ENCODE measurements around the gene TBXA2R. TPM values are rescaled to one million over a fixed set of nuclear protein-coding genes. Genes with fewer than 3 reads are reported as not detected.

TBXA2R gene
- total RNA-seq, 1 donor from 2014 or later = 0.99 TPM

DNA sequence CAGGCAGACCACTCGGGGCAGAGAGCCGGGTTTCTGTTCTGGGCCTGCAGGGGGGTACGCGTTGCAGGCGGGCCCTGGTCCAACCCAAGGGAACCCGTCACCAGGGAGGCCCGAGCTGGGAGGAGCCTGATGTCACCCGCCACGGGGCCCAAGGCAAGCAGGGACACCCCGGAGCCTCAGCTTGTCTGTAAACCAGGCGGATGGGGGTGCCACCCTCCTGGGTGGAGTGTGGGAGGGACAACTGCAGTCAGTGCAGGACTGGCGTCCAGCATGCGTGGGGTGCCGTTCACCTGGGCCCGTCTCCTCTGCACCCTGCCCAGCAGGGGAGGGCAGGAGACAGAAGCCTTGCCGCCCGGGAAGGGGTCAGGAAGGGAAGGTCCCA lies 12.9 kb upstream of the TBXA2R start:
- no peak for DNase-seq (ENCODE audit: low read depth in 2 of 2)

DNA sequence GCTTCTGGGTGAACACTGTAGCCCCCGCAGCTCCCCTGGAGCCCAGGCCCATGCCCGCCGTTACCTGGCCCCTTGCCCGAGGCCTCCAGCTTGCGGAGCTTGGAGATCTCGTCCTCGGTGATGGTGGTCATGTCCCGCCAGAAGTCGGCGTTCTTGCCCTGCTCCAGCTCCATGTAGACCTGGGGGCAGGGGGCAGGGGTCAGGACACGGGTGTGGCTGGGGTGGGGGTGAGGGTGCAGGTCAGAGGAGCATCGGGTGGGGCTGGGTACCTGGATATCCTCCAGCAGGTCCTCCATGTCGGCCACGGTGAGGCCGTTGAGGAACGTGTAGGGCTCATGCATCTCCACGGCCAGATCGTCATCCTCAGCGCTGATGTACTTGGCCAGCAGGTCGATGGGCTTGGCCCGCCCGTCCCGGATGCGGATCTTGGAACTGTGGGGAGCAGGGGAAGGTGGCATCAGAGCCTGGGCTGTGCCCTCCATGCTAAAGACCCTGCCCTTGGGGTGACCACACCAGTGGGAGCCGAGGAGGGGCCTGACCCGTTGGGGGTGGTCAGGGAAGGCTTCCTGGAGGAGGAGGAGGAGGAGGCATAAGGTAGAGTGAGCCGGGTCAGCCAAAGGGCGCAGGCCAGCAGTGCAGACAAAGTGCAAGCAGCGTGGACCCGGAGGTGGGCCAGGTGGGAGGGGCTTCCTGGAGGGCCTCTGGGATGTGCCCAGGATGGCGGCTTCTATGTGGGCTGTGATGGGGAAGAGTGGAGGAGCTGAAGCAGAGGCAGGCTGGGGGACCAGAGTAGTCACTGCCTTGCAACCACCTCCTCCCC lies 12.3 kb upstream of the TBXA2R start:
- no peak for DNase-seq (ENCODE audit: low read depth in 2 of 2)

DNA sequence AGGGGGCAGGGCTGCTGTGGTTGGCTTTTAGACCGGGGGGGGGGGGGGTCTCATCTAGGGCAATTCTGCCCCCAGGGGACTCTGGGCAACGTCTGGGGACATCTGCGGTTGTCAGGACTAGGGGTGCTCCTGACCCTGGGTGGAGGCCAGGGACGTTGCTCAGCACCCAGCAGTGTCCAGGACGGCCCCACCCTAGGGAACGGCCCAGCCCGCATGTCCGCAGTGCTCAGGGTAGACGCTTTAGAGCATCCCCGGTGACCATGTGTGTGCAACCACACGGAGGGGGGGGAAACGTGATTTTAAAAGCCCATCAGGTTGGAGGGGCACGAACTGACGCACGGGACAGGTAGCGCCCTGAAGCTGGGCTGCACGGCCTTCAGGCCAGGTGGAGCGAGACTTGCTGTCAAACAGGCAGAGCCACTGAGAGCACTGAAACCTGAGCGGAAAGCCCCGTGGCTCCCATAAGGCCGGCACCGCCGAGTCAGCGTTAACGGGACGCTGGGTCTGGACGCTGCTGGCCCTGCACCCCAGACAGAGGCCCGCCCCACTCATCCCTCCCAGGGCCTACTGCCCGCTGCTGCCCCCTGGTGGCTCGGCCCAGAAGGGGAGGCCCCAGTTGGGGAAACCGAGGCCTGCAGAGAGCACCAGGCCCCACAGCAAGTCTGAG lies 11.6 kb upstream of the TBXA2R start:
- DNase-seq (ENCODE audit: low read depth in 2 of 2) = peak; percentile 58 to 77

DNA sequence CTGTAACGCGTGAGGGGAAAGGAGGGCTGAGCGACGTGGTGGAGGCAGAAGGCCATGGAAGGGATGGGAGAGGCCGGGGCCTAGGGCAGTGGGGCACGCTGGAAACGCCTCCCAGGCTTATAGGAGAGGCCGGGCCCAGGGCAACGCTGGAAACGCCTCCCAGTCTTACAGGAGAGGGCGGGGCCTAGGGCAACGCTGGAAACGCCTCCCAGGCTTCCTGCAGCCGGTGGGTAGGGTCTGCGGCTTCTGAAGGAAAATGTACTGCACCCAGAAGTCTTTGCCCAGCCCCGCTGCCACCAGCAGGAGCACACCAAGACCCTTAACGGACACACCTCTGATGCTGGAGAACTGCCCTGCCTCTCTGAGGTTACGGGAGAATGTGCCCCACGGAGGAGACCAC lies 10.8 kb upstream of the TBXA2R start:
- no peak for DNase-seq (ENCODE audit: low read depth in 2 of 2)

DNA sequence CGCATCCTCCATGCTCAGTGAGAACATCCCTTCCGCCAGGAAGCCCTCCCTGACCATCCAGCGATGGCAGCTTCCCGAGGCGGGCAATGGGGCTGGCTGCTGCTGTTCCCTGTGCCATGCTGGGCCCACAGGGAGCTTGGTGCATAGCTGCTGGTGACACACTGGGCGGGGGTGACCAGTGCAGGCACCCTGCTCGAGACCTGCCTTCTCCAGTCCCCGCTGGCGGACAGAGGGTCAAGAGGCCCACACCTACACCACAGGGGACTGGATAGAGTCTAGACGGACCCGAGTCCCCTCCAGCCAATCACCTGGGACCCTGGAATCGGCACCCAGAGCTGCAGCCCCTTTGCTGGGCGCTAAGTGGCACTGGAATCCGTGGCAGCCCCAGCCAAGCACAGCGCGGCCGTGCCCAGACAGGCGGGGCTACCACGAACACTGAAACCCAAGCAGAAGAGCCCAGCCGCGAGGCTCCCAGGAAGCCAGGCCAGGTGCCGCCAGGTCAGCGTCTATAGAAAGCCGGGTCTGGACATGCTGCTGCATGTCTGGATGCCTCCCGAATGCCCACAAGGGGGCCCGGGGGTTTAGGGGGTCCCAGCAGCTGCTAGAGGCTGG lies 9.0 kb upstream of the TBXA2R start:
- no peak for DNase-seq (ENCODE audit: low read depth in 2 of 2)

DNA sequence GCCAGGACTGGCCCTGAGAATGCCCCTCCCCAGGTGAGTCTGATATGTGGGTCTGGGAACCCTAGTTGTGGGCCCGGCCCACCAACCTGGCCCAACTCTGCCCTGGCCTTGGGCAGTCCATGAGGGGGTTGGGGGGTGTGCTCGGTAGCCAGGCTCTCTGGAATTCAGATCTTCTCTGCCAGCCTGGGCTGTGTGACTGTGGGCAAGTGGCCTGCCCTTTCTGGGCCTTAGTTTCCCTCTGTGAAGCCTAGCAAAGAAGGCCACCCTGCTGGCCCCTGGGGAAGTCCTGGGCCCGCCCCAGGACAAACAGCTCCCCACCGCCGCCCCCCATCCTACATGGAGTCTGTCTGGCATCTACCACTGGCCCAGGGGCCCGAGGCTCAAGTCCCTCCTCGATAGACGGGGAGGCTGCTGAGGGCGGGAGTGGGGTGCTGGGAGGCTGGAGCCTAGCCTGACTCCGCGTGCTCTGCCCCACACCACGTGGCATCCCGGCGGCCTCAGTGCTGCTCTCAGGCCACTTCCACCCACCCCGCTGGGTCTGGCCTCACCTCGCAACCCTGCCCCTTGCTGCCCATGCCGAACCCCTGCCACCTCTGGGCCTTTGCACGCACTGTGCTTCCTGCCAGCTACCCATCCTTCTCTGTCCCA lies 8.3 kb upstream of the TBXA2R start:
- no peak for DNase-seq (ENCODE audit: low read depth in 2 of 2)

DNA sequence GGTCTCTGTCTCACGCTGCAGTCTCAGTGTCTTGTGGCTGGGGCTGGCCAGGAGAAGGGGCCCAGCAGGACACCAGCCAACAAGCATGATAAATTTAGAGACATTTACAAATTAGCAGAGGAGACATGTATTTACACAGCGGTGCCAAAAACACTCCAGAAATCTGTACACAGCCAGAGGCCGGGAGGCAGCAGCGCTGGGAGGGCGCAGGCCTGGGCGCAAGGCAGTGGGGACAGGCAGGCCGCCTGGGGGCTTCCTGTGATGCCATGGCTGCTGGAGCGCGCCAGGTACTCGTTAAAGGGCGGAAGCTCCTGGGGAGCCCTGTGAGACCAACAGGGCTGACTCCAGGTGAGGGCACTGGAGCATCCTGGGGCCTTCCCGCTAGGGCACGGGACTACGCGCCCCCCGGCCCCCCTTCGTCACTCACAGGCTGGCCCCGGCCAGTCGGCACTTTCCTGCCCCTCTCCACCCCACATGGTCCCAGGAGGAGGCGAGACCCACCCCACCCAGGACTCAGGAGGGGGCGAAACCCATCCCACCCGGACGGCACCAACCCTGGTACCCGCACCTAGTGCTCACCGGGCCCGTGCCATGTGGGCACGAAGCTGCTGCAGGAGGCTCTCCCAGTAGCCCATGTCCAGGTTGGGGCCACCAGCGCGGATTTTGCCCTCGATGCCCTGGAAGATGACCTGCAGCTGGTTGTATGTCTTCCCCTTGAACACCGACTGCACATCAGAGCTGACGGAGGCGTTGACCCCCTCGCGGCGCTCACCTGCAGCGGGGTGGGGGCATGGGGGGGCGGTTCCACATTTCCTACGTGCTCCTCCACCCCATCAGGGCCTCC lies 7.4 kb upstream of the TBXA2R start:
- no peak for DNase-seq (ENCODE audit: low read depth in 2 of 2)

DNA sequence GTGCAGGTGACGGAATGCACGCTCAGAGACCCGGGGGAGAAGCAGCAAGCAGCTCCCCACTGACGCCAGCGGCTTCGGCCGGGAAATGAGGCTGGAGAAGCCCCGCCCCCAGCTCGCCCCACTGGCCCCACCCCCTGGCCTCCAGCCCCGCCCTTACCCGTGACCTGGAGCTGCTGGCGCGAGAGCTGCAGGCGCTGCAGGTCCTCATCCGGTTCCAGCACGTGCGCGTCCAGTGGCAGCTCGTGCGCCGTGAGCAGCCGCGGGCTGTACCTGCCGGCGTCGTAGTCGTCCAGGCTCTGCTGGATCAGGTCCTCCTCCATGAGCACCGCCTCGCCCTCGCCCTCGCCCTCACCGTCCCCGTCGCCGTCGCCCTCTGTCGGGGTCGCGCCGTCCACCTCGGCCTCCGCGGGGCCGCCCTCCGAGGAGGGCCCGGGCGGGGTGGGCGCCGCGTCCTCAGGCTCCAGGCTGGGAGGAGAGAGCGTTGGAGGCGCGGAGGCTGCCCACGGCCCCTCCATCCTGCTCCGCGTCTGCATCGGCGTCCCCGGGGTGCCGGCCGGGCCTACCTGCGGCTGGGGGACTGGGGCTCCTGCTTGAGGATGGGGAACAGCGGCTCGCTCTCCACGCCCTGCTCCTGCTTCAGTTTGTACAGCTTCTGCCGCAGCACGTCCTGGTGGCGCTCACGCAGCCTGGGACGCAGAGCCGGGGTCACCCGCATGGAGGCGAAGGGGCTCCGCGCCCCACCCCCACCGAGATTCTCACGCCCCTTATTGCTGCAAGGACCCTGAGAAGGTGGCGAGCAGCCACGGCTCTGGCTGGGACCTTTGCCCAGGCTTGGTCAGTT lies 6.4 kb upstream of the TBXA2R start:
- no peak for DNase-seq (ENCODE audit: low read depth in 2 of 2)

DNA sequence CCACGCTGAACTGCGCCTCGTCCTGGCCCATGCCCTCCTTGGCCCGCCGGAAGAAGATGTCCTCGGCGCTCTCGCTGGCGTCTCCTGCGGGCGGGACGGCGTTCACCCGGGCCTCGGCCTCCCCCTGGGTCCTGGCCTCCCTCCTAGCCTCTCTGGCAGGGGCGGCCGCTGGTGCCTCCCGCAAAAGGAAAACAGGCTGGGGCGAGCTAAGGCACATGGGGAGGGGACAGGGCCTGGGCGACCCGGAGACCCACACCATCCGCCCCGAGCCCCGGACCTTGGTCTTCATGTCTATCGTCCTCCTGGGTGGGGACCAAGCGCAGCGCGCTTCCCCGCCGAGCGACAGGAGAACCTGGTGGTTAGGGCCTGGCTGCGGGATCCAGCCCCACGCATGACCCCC lies 5.7 kb upstream of the TBXA2R start:
- no peak for DNase-seq (ENCODE audit: low read depth in 2 of 2)

DNA sequence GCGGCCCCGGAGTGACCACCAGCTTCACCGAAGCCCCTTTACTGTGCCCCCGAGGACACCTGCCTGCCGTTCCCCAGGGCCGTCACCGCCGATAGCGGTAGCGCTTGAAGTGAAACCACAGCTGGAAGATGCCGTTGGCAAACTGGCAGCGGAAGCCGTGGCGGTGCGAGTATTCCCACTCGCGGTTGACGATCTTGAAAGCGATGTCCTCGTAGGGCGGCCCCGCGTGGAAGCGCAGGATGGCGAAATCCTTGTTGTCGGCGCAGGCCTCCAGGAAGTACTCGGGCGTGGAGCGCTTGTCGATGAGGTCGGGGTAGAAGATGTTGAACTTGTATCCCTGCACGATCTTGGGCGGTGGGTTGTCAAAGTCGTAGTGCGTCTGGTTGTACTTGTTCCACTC lies 5.2 kb upstream of the TBXA2R start:
- no peak for DNase-seq (ENCODE audit: low read depth in 2 of 2)

DNA sequence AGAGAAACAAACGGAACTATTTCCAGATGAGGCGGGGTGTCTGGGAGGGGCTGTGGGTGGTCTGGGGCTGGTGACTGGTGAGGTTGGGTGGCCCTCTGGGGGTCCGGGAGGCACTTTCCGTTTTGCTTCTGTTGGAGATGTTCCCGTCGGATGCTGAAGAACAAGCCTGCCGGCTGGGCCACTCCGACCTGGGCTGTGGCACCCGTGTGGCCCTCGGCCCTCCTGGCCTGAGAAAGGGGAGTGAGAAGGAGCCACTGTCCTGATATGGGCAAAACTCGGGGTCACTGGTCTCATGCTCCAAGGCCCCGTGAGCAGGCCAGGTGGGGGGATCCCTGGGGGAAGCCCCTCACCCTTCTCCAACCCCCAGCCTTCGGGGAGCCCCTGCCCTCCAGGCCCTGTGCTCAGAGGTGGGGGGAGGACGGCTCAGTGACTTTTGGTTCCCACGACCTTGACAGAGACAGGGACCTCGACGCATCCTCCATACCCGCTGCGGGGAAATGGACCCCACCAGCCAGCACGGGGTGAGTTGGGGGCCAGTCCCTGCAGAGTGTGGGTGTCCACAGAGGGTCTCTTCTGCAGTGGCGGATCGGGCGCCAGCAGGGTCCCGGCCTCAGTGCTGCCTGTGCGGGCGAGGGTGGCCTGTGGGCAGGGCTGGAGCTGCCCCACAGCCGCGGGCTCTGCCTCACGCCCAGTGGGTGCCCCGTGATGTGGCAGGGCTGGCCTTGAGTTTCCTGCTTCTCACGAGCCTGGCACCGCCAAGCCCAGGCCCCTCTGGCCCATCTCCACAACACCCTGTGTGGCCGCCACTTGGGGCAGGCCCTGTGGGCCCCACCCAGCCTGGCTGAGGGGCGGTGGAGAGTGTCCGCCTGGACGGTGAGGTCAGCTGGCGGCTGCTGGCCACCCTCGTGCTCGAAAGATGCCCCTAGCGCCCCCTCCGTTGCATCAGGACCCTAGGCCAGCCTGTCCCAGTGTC lies 4.4 kb upstream of the TBXA2R start:
- DNase-seq (ENCODE audit: low read depth in 2 of 2) = no peak

DNA sequence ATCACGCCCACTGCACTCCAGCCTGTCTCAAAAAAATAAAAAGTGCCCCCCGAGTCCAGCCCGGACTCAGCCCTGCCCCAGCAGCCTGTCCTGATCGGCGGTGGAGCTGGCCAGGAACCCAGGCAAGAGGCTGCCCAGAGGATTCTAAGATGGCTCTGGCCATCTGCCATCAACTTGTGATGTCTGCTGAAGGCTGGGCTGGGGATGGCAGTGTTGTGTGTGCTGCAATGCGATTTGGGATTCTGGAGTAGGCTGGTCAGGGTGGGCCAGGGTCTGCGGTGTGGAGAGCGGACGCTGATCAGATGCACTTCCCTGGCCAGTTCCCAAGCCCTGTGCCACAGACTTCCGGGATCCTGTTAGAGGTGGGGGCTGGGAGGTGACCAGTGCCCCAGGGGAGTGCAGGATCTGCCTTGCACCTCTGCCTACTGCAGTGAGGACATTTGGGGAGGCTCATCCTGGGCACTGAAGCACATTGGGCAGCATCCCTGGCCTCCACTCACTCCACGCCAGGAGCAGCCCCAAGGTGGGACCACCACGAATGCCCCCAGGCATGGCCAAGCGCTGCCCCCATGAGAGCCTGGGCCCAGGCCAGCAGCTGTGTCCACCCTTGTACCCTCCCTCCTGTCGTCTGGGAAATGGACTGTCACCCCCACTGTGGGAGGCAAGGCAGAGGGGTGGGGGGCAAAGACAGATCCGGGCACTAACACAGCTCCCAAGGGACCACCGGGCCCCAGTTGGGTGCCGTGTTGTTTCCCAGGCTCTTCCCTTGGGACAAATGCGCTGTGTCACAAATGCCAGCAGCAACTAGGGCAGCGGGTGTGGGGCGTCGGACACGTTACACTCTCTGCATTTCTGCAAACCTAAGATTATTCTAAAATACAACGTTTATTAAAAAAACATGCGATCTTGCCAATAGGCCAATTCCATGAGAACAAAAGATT lies 3.4 kb upstream of the TBXA2R start:
- no peak for DNase-seq (ENCODE audit: low read depth in 2 of 2)

DNA sequence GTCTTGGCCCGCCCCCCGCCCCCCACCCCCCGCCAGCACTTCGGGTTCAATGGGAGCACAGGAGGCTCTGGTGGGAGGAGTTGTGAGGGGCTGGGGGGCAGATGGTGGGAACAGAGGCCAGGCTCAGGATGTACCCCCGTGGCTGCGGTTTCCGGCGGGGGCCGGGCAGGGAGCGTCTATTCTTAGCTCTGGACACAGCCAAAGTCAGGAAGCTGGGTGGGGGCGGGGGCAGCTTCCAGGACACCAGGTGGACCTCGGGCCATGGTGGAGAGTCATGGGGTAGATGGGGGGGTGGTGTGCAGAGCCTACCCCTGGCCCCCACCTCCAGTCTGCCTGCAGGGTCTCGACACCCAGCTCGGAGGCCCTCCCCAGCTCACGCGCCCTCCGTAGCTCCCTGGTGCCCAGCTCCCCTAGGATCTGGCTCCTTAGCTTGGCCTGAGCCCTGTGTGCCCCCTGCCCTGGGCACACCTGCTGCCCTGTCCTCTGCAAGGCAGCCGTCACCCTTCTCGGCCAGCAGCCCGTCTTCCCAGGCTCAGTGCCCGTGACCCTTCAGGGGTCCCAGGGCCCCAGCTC lies 2.2 kb upstream of the TBXA2R start:
- DNase-seq (ENCODE audit: low read depth in 2 of 2) = peak; percentile 54 to 55

DNA sequence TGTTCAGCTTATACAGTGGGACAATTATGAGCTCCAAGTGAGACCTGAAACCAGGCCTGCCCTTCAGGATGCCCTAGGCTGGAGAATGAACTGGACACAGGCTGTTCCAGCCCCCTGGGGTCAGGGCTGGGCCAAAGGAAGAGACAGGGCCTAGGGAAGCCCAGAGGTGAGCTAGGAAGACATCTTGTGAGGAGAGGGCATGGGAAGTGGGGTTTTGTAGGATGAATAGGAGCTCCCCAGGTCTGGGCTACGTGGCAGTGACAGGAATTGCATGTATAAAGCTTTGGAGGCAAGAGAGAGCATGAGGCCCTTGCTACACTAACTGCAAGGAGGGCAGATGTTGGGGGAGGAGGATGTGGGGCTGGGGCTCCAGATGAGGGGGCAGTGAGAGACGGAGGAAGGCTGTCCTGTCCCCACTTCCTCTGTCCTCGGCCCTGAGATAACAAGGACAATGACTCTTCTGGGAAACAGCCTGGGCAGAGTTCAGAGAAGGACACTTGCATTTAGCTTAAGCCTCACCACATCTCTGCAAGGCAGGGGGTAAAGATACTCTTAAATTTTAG lies 1.5 kb upstream of the TBXA2R start:
- no peak for DNase-seq (ENCODE audit: low read depth in 2 of 2)

DNA sequence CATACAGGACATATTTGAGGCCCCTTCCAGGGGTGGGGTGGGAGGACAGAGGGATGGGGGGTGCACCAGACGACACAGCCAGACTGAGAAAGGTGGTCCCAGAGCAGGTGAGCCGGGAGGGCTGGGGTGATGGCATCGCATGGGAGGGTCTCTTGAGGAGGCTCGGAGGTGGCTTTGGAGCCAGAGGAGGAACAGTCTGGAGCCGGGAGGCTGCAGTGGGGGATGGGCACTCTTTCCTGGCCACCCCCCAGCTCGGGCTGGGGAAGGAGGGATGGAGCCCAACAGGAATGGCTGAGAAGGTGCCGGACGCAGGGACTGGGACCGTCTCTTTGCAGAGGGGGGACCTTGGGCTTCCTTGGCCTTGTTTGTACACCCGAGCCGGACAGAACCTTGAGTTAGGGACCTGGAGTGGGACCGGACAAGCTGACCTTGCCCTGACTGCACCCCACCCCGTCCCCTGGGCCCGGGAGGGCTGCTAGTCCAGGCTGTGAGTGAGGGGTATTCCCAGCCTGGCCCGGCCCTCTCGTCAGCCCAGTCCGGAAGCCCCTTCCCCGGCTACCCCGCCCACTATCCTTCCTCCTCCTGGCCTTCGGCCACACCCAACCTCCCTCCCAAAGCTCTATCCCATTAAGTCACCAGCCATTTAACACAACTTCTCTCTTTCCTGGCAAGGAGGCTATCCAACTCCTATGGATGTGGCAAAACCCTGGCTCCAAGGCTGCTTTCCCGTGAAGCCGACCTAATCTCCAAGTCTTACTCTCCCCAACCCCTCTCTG lies 816 bp upstream of the TBXA2R start:
- peak; percentile 40 to 42 for DNase-seq (ENCODE audit: low read depth in 2 of 2)

DNA sequence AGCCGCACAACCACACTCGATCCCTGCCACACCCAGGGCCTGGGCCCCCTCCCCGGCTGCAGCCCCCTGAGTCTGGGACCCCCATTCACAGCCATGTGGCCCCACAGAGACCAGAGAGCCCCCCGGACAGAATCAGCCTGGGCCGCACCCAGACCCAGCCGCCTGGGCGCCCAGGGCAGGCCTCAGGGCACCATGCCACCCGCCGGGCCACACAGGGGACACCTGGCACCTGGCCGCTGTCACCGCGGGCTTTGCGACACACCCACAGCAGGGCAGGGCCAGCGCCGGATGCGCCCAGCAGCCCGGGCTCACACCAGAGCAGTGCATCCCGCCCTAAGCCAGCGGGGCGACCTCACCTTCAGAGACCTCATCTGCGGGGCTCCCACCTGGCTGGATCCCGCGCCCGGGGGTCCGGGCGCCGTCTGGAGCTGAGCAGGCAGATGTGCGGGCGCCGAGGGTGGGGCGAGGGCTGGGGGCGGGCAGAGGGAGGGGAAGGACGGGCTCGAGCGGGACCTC lies 443 bp downstream of the TBXA2R start:
- peak in 1 of 2 donors; percentile 28 for DNase-seq (ENCODE audit: low read depth in 2 of 2)
